T-cell (primary cell): Measurements from ENCODE around the gene RIPOR2. TPM values are rescaled to one million over a fixed set of nuclear protein-coding genes. Genes with fewer than 3 reads are reported as not detected.
A peak's percentile ranks its signal among the peaks of the same experiment; 100 is the strongest.

ENCODE experiments used
- ATAC-seq, 4 experiments: fragments of 200-7000 bp in 3 of 4; fragments of 150-1000 bp in 1 of 4; cut with Tn5 transposase; replicated peaks in 1 of 4; 1 replicate in 3 of 4; 2 replicates in 1 of 4; pipeline ENCODE4 v1.10.0; 2021; ENCODE audit warnings: moderate library complexity in 3 of 4, mild to moderate bottlenecking in 2 of 4, moderate number of reproducible peaks in 1 of 4
- CTCF ChIA-PET, 2 donors: fragments of 300-600 bp; sonication (Branson Sonifier 250); formaldehyde crosslinking; loops; one replicate each; lab custom pipeline; 2022; ENCODE audit warnings: antibody characterized with exemption in 2 of 2; lab: Charles Lee
- POLR2A ChIA-PET, 2 donors: fragments of 300-600 bp; sonication (Branson Sonifier 250); formaldehyde crosslinking; loops; one replicate each; lab custom pipeline; 2022; ENCODE audit warnings: antibody characterized with exemption in 2 of 2; lab: Charles Lee
- DNase-seq, 35 experiments: peaks; one replicate each; pipeline versions ENCODE4 v3.0.0 to v3.0.0-alpha.2; 2013 to 2023
- H3K27ac ChIP-seq: one replicate; pipeline ENCODE4 v1.5.1; 2013; ENCODE audit warnings: low read length
- H3K27me3 ChIP-seq, 2 experiments: replicated peaks in 1 of 2; 1 replicate in 1 of 2; 2 replicates in 1 of 2; pipeline versions ENCODE4 v1.6.1 to v1.7.0; 2013; ENCODE audit warnings: low read length in 1 of 2, mixed read lengths in 1 of 2; ENCODE audit not compliant: control insufficient read depth in 2 of 2, insufficient read depth in 2 of 2; ENCODE audit errors: extremely low read depth in 1 of 2
- H3K36me3 ChIP-seq, 2 donors: 1 replicate in 1 of 2; 2 replicates in 1 of 2; pipeline versions ENCODE4 v1.6.1 to v1.7.0; 2013; ENCODE audit warnings: low read length in 1 of 2; ENCODE audit not compliant: control insufficient read depth in 2 of 2, insufficient read depth in 1 of 2; ENCODE audit errors: extremely low read depth in 1 of 2
- H3K4me1 ChIP-seq, 2 experiments: 1 replicate in 1 of 2; 2 replicates in 1 of 2; pipeline versions ENCODE4 v1.6.1 to v1.7.0; 2013; ENCODE audit warnings: low read length in 2 of 2, mixed read lengths in 1 of 2; ENCODE audit not compliant: insufficient read depth in 2 of 2, control insufficient read depth in 1 of 2; ENCODE audit errors: extremely low read depth in 1 of 2
- H3K4me3 ChIP-seq, 2 donors: 1 replicate in 1 of 2; 2 replicates in 1 of 2; pipeline versions ENCODE4 v1.5.1 to v1.7.0; 2013; ENCODE audit warnings: mild to moderate bottlenecking in 2 of 2, low read length in 1 of 2, moderate library complexity in 1 of 2; ENCODE audit not compliant: control insufficient read depth in 1 of 2; ENCODE audit errors: extremely low read depth in 1 of 2
- H3K9me3 ChIP-seq: 2 replicates; pipeline ENCODE4 v1.7.0; 2013
- H3K27ac Mint-ChIP-seq, 2 donors: one replicate each; pipeline ENCODE4 v1.8.0; 2020 to 2021; ENCODE audit warnings: mild to moderate bottlenecking in 2 of 2, mixed read lengths in 2 of 2
- H3K27me3 Mint-ChIP-seq, 2 donors: one replicate each; pipeline ENCODE4 v1.8.0; 2021 to 2022; ENCODE audit warnings: mixed read lengths in 2 of 2
- H3K36me3 Mint-ChIP-seq: one replicate; pipeline ENCODE4 v1.8.0; 2021; ENCODE audit warnings: mixed read lengths
- H3K4me1 Mint-ChIP-seq, 3 donors: one replicate each; pipeline ENCODE4 v1.8.0; 2020 to 2022; ENCODE audit warnings: mixed read lengths in 3 of 3, mild to moderate bottlenecking in 1 of 3
- H3K4me3 Mint-ChIP-seq, 3 donors: one replicate each; pipeline ENCODE4 v1.8.0; 2020 to 2022; ENCODE audit warnings: mild to moderate bottlenecking in 3 of 3, mixed read lengths in 3 of 3, moderate library complexity in 3 of 3
- H3K9me3 Mint-ChIP-seq, 3 donors: one replicate each; pipeline ENCODE4 v1.8.0; 2020 to 2022; ENCODE audit warnings: mixed read lengths in 3 of 3
- WGBS: methylation state at CpG from one replicate; pipeline ENCODE4 v1.1.5; 2013; ENCODE audit warnings: missing lambda C conversion rate; ENCODE audit not compliant: insufficient coverage; 5-methylcytosine and 5-hydroxymethylcytosine counted together
- total RNA-seq, 35 experiments: library from RNA in 6 of 35; stranded (reverse) in 6 of 35; fragments of 120-200 nt in 1 of 35; gene quantifications; one replicate each; pipeline versions ENCODE4 v1.2.1 to v1.2.4 and lab custom pipeline; 2013 to 2026

The RIPOR2 gene
- 100 to 1,000 TPM; 381 to 480 (median 441) TPM for total RNA-seq
- total RNA-seq (2013), result 526 TPM
- total RNA-seq (lab: John Stamatoyannopoulos, UW), result 53.1 to 1,229 (median 609) reads per million in 29 experiments

DNA sequence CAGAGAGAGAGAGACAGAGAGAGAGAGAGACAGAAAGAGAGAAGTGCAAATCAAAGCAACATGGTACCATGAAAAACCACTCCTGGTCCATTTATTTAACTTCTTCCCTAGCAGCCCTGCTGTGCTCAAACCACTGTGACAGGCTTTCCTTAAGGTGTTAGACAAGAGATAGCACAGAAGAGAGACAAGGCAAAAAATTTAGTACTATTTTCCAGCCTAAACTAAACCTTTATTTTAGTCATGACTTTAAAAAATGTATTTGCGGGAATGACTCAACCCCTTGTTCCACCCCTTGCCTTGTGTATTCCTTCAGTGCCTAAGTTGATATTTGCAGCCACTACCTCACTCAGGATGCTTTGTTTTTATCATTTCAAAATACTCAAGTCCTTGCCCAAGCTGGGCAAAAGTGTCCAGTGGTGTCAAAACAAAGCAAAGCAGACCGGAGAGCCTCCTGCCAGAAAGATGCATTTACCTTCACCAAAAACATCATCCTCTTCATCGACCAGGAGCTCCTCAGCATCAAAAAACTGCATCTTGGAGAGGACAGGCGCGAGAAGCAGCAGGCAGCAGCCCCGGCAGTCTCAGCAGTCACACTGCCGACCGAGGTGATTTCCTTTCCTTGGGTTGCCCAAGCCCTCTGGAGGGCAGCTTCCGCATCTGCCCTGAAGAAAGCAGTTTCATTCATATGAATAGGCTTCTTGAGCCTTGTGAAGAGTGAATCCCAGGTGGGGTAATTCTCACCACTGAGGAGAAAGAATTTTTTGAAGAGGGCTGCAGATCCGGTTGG is at the start of gene RIPOR2:
TSS of gene RIPOR2 (minus strand) at position 595 of the 787 bp plus-strand sequence. CDS start at position 533, 62 bp downstream.
- Histone ChIP-seq H3K27me3 (no peaks in the 10 kb centered on the region), H3K9me3 (no peaks in the 10 kb centered on the region), H3K4me1 (peaks cover 33 to 55% of the 10 kb centered on the region in 2 experiments), H3K36me3 (peaks cover 3 to 19% of the 10 kb centered on the region in 2 donors), H3K27ac (peak within 1 kb of the TSS; percentile 90), H3K4me3 (peak within 1 kb of the TSS; percentile 93 to 94)
- POLR2A ChIA-PET, result interaction anchor here (0.6 to 4.3 kb wide), 9 partner anchors 16 to 1539 kb away, joined by 3 to 22 read pairs (median 7); no protein-coding TSS in a partner anchor
- ATAC-seq, result peak; percentile 61 to 79 (median 62)
- Mint-ChIP-seq H3K36me3 (peaks cover 54% of the 10 kb centered on the region), H3K27ac (peak within 1 kb of the TSS; percentile 97 to 100), H3K27me3 (no peaks in the 10 kb centered on the region), H3K4me3 (peak within 1 kb of the TSS; percentile 93 to 98 (median 96)), H3K4me1 (peaks cover 54 to 73% (median 61%) of the 10 kb centered on the region in 3 donors), H3K9me3 (no peaks in the 10 kb centered on the region)
- peak; percentile 56 to 86 (median 74) for DNase-seq
- CTCF ChIA-PET, result interaction anchor here (0.6 to 7.8 kb wide), 29 partner anchors 9 to 1145 kb away, joined by 3 to 160 read pairs (median 6); no protein-coding TSS in a partner anchor
- WGBS, result under 1% methylated on average over 9 of the region's 10 CpGs

DNA sequence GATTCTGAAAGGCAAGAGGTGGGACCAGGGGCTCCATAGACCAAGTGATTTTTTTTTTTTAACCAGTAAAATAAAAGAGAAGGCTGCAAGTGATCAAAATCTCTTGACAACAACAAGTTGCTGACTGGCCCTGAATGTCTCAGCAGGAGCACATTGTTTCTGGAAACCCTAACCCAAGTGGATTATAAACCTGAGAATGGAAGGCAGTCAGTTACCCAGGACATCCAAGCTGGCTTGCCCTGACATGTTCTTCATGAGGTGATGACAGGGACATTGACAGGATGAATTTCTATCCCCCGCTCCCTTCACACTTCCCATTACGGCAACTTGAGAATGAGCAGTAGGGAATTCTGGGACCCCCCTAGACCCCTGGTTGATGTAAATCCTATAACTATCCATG is 49.6 kb upstream of the RIPOR2 start:
- DNase-seq (no peak), ATAC-seq (no peak)
- no peak overlapping the region for H3K27ac ChIP-seq
- Mint-ChIP-seq H3K36me3 (peaks cover 14% of the 10 kb centered on the region), H3K27ac (peak overlapping the region in 1 of 2 donors; percentile 46), H3K9me3 (peaks cover 0 to 10% (median 0%) of the 10 kb centered on the region in 3 donors), H3K4me3 (no peak overlapping the region), H3K27me3 (no peaks in the 10 kb centered on the region), H3K4me1 (peaks cover 71 to 81% (median 78%) of the 10 kb centered on the region in 3 donors)
- H3K9me3 ChIP-seq, result no peaks in the 10 kb centered on the region
- peaks cover 12 to 25% of the 10 kb centered on the region in 2 experiments for H3K4me1 ChIP-seq
- ChIA-PET POLR2A (no interaction called here), CTCF (interaction anchor here in 1 of 2 donors (1.9 kb wide), 1 partner anchor 23 kb away, joined by 4 read pairs; no protein-coding TSS in a partner anchor)
- H3K36me3 ChIP-seq, result peaks cover 0 to 8% of the 10 kb centered on the region in 2 donors
- no CpG with 5 or more reads among the region's 2 CpGs for WGBS
- no peak overlapping the region for H3K4me3 ChIP-seq
- H3K27me3 ChIP-seq, result no peaks in the 10 kb centered on the region

DNA sequence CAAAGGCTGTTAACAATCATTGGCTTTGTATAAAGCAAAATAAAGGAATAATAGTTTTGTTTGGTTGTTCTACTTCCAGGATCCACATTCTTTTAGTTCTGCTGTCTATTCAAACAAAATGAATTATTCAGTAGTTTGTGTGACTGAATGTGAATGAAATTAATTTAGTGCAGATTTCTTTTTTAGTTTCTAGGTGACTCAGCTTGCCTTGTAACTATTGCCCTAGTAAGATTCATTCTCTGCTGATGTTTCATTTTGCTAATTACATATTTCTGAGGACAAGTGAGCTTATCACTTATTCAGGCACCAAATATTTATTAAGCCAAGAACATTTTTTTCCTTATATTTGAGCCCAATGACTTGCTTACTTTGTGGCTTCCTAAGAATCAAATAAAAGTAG is 46.5 kb upstream of the RIPOR2 start:
- H3K27ac Mint-ChIP-seq, result peak overlapping the region; percentile 23 to 60
- POLR2A ChIA-PET, result interaction anchor here (0.5 to 0.7 kb wide), 3 partner anchors 22 to 146 kb away, joined by 3 to 6 read pairs (median 3); no protein-coding TSS in a partner anchor
- H3K4me1 Mint-ChIP-seq, result peaks cover 76 to 82% (median 79%) of the 10 kb centered on the region in 3 donors
- no peaks in the 10 kb centered on the region for H3K9me3 ChIP-seq
- ATAC-seq (no peak), DNase-seq (no peak)
- CTCF ChIA-PET, result interaction anchor here in 1 of 2 donors (1.2 to 1.5 kb wide), 2 partner anchors 8 to 9 kb away, joined by 4 to 11 read pairs; no protein-coding TSS in a partner anchor
- H3K36me3 Mint-ChIP-seq, result peaks cover 23% of the 10 kb centered on the region
- H3K36me3 ChIP-seq, result peaks cover 0 to 8% of the 10 kb centered on the region in 2 donors
- no peak overlapping the region for H3K4me3 ChIP-seq
- H3K27ac ChIP-seq, result no peak overlapping the region
- peaks cover 0 to 5% (median 0%) of the 10 kb centered on the region in 3 donors for H3K9me3 Mint-ChIP-seq
- no peaks in the 10 kb centered on the region for H3K27me3 ChIP-seq
- H3K4me1 ChIP-seq, result peaks cover 12 to 23% of the 10 kb centered on the region in 2 experiments
- H3K4me3 Mint-ChIP-seq, result no peak overlapping the region
- no peaks in the 10 kb centered on the region for H3K27me3 Mint-ChIP-seq

- H3K27ac ChIP-seq, result no peak overlapping the region
- DNase-seq (no peak), ATAC-seq (no peak)
- no peaks in the 10 kb centered on the region for H3K9me3 ChIP-seq
- H3K27me3 ChIP-seq, result no peaks in the 10 kb centered on the region
- peak overlapping the region; percentile 28 to 75 for H3K27ac Mint-ChIP-seq
- ChIA-PET POLR2A (no interaction called here), CTCF (interaction anchor here in 1 of 2 donors (1.1 to 1.7 kb wide), 2 partner anchors 11 to 13 kb away, joined by 3 to 5 read pairs; no protein-coding TSS in a partner anchor)
- H3K27me3 Mint-ChIP-seq, result no peaks in the 10 kb centered on the region
- peaks cover 0 to 7% of the 10 kb centered on the region in 2 donors for H3K36me3 ChIP-seq
- WGBS, result 93% methylated on average over 3 of the region's 4 CpGs
- no peak overlapping the region for H3K4me3 Mint-ChIP-seq
- peaks cover 70 to 75% (median 73%) of the 10 kb centered on the region in 3 donors for H3K4me1 Mint-ChIP-seq
- H3K4me3 ChIP-seq, result no peak overlapping the region
- peaks cover 0 to under 1% (median 0%) of the 10 kb centered on the region in 3 donors for H3K9me3 Mint-ChIP-seq
- peaks cover 16% of the 10 kb centered on the region for H3K36me3 Mint-ChIP-seq
- H3K4me1 ChIP-seq, result peaks cover 12 to 16% of the 10 kb centered on the region in 2 experiments
Measured at GRCh38 chr6:24981386-24981760, 45.6 kb upstream of the RIPOR2 start.

- no peaks in the 10 kb centered on the region for H3K27me3 ChIP-seq
- no CpG with 5 or more reads among the region's 4 CpGs for WGBS
- H3K9me3 ChIP-seq, result no peaks in the 10 kb centered on the region
- Mint-ChIP-seq H3K9me3 (no peaks in the 10 kb centered on the region), H3K27ac (peak overlapping the region; percentile 75), H3K4me3 (no peak overlapping the region), H3K27me3 (no peaks in the 10 kb centered on the region), H3K36me3 (peaks cover 15% of the 10 kb centered on the region), H3K4me1 (peaks cover 64 to 69% (median 67%) of the 10 kb centered on the region in 3 donors)
- no peak overlapping the region for H3K4me3 ChIP-seq
- H3K36me3 ChIP-seq, result peaks cover 0 to 4% of the 10 kb centered on the region in 2 donors
- ChIA-PET CTCF (interaction anchor here in 1 of 2 donors (0.9 to 1.7 kb wide), 3 partner anchors 11 to 14 kb away, joined by 3 to 5 read pairs (median 3); no protein-coding TSS in a partner anchor), POLR2A (interaction anchor here (0.5 to 0.6 kb wide), 2 partner anchors 19 to 24 kb away, joined by 4 to 5 read pairs; no protein-coding TSS in a partner anchor)
- peaks cover 6 to 15% of the 10 kb centered on the region in 2 experiments for H3K4me1 ChIP-seq
- no peak overlapping the region for H3K27ac ChIP-seq
- ATAC-seq, result peak; percentile 29 to 61 (median 44)
- no peak for DNase-seq
Measured at GRCh38 chr6:24980507-24981385, 45.0 kb upstream of the RIPOR2 start.
